T1000 (cell line): ENCODE data around the gene GNB1.
A peak's percentile ranks its signal among the peaks of the same experiment; 100 is the strongest.

ENCODE experiments used
- DNase-seq: peaks from one replicate; lab custom pipeline; 2025; ENCODE audit warnings: mixed read lengths; lab: John Stamatoyannopoulos, UW

Gene GNB1

DNA sequence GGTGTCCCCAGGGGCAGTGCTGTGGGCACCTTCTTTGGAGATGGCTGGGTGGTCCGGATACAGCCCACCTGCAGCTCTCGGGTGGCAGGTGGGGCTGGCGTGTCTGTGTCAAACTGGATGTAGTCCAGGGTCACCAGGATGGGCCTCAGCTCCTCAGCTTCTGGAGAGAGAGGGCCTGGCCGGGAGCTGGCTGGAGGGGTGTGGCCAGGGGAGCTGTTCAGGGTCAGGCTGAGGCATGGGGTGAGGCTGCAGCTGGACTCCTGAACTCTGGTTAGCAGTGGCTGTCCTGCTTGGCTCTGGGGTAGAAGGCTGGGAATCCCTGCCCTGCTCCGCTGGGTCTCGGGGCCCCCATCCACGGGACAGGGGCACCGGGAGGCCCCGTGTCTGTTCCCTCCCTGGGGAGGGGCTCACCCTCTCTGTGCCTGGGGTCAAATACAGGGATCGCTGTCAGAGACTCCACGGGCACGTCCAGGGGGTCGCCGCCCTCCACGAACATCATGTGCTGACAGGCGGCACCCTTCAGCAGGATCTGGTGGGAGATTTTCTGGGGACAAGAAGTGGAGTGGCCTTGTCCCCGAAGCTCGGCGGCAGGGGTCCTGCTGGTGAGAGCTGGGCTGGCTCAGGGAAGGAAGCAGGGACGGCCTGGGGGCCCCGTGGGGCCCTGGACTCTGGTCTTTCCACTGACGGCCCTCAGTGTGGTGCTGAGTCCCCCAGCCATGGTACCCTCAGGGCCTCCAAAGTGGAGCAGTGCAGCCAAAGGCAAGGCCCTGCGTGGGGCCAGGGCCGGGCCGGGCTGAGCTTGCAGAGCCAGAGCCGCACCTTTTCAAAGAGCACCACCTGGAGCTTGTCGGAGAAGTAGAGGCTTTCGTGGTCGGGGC, 32.3 kb upstream of the GNB1 start:
- no peak for DNase-seq

DNA sequence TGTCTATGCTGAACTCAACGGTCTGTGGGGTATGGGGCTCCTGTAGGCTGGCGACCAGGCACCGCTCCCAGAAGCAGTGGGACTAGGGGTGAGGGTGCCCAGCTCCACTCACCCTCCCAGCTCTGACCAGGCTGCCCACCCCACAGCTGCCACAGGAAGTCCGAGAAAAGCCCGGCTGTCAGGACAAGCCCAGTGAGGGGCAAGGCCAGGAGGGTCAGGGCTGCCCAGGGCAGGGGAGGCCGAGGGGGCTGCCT, 31.7 kb upstream of the GNB1 start:
- DNase-seq, result no peak

DNA sequence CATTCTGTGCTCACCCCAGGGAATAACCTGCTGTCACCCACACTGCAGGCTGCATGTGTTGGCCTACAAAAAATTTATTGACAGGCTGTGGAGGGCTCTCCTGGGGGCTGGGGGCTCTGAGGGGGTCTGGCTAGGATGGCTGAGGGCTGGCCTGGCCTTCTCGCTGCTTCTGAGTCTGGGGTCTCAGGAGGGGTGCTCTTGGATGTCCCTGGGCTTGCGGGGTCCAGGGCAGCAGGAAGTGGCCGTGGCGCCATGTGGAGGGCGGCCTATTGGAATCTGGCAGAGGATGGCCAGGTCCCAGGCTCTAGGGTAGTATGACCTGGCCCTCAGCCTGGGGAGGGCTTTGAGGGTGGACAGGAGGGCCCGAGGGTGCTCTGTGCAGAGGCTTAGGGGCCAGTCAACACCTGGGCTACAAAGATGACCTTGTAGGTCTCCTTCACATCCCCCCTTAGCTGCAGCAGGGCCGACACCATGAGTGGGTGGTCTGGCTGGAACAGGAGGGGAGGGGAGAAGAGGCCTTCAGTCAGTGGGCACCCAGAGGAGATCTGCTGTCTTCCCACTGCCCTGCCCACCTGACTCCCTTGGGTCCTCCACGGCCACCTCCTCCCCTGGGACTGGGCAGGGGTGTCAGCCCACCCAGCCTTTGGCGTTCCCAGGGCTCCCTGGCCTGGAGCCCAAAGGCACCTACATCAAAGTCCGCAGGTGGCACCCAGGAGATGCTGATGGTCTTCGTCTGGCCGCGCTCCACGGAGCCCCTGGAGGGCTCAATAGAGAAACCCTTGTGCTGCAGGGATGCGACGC, 31.2 kb upstream of the GNB1 start:
- DNase-seq, result no peak

DNA sequence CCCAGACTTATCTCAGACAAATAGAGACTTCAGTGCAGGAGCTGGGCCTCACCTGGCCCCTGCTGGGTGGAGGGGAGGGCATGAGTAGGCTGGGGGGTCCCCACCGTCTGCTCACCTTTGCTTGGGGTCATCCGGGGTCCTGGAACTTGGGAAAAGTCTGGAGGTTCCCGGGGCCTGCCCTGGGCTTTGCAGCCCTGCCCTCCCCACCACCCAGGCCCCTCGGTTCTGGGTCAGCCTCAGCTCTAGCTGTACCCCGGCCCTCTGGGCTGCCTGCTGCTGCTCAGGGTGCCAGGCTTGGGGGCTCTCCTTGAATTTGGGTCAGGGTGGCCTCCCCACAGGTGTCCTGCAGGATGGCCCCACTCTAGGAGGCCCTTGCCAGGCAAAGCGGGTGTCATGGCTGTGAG, 30.6 kb upstream of the GNB1 start:
- no peak for DNase-seq

DNA sequence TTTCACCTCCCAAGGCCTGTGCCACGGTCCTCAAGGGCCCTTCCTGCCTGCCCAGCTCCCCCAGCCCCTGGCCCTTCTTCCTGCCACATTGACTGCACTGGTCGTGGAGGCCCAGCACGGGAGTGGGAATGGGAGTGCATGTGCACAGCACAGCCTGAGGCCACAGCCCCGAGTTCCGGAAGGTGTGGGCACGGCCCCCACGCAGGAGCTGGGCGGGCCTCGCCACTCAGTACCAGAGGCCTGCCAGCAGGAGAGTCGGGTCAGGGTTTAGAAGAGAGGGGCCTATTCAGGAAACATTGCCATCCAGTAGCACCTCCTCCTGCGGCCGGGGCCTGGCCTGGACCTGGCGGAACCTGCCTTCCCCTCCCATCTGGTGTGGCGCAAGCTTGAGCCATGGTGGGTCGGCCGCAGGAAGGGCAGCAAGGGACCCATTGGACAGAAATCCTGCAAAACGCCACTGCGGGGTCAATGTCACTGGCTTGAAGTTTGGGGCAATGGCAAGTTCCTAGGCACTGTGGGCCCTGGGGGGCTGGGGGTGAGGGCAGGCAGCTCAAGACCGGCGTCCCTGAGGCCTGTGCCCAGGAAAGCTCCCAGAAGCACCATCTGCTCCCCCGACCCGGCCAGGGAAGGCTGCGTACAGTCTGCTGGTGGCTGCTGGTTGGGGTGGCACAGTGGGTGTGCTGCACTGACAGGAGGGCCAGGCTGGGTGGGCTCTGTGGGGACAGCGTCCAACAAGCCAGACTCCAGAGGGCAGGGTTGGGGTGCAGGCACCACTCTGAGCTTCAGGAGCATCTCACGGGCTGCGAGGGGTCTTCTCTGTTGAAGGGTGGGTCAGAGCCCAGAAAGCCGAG, 29.9 kb upstream of the GNB1 start:
- DNase-seq, result no peak

DNA sequence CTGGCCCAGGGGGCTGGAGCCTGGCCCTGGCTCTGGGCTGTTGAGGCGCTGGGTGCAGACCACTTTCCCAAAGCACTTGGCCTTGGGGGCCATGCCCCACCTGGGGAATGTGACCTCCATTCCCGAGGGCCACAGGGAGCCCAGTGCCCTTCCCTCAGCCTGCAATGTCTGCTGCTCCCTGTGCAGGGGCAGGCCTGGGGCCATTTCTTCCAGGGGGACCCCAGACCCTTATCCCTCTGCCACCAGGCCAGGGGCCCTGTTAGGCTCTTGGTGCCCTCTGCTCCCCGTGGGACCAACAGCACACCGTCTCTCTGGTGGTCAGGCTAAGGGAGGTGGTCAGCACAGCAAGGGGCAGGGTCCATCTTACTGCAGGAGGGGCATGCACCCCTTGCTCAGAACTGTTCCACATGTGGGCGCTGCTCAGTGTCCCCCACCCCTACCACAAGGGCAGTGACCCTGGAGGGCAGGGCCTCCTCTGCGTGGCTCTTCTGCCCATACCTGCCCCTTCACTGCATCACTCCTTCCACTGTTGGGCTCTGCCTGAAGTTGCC, 29.2 kb upstream of the GNB1 start:
- DNase-seq, result no peak

DNA sequence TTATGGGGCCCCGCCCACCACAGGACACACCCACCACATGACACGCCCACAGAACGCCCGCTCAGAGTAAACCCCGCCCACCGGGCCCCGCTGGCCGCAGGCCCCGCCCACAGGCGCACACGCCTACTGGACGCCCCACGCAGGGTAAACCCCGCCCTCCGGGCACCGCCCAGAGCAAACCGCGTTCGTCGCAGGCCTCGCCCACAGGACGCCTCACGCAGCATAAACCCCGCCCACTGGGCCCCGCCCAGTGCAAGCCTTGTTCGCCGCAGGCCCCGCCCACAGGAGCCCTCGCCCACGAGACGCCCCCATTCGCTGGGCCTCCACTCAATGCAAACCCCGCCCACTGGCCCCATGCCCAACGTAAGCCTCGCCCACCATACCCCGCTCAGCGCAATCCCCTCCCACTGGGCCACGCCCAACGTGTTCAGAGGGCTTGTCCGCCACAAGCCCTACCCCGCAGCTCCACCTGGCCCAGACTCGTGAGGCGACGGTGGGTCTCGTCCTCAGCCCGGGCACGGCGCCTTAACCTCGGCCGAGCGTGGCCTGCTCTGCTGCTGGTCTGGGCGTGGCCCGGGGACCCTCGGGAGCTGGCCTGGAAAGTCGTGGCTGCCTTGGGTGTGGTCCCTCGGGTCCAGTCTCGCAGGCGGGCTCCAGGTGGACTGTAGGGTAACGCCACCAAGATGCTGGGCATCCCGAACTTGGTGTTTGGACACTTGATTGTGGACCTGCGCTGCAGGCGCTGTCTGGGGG, 28.6 kb upstream of the GNB1 start:
- peak; percentile 98 for DNase-seq

DNA sequence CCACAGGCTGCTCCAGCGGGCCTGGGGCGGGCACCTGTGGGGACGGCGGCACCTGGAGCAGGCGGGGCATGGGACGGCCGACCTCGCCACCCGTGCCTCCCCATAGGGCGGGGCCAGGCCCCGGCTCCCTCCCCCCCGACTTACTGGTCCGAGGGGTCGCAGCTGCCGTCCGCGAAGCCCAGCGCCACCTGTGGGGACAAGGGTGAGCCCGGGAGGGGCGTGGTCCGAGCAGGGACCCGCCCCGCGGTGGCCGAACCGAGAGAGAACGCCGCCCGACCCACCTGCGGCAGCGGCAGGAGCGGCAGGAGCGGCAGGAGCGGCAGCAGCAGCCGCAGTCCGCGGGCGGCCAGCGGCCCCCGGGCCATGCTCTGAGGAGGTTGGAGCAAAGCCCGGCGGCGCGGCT, 28.0 kb upstream of the GNB1 start, which contains the start of gene TMEM52:
TSS of gene TMEM52 (minus strand) at position 379 of the 403 bp plus-strand sequence. CDS start at position 365, 14 bp downstream.
- no peak for DNase-seq

DNA sequence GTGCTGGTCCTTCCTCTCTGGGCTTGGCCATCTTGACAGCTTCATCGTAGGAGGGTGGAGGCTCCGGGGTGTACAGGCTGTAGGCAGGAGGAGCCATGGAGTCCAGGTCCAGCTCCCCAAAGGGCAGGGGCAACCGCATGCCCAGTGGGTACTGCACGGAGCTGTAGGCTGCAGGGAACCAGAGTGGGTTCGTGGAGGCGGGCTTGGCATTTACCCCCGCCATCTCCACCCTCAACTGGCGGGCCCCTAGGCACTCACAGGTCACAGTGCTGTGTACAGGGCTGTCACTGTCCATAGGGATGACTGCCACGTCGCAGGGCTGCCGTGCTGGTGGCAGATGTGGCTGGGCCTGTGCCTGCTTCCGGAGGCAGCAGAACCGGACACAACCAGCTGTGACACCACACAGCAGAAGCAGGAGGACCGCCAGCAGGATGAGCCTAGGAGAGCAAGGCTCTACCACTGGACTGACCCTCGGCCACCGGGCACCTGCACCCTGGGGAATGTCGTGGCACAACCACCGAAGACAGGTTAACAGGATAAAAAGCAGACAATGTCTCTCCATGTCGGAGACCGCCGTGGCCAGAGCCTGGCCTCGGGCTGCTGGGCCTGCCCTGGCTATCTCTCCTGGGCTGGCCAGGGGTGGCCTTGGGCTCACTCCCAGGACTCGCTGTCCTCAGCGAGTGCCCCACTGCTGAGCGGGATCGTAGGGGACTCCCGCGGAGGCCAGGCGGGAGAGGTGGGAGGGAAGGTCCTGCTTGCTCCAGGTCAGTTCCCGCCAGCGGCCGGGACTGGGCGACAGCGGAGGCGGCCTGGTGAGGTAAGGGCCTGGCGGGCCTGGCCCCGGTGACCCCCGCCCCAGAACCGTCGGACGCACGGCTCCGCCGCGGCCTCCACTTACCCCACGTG, 27.4 kb upstream of the GNB1 start:
- no peak for DNase-seq

DNA sequence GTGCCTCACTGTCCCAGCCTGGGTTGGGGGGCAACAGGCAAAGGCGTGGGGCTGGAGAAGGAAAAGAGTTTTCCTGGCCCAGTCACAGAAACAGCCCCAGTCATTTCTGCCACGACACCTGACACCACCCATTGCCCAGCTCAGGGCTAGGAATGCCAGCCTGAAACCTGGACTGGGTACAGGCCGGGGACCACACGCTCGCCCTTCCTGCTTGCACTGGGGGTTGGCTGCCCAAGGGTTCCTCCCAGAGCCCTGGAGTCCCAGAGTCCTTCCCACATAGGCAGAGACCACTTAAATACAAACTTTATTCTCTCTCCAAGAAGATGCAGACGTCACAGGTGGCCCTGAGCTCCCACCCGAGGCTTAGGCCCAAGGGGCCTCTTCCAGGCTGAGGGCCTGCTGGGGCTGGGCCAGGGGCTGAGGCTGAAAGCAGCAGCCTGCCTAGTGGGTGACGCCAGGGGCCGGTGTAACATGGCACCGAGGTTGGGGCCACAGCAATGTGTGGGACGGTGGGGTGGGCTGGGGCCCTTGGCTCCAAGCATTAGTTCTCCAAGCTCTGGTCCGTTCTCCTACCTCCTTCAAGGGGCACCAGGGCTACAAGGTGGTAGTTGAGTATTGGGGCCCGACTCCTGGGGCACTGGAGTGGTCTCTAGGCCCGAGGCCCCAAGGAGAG, 26.6 kb upstream of the GNB1 start:
- no peak for DNase-seq

DNA sequence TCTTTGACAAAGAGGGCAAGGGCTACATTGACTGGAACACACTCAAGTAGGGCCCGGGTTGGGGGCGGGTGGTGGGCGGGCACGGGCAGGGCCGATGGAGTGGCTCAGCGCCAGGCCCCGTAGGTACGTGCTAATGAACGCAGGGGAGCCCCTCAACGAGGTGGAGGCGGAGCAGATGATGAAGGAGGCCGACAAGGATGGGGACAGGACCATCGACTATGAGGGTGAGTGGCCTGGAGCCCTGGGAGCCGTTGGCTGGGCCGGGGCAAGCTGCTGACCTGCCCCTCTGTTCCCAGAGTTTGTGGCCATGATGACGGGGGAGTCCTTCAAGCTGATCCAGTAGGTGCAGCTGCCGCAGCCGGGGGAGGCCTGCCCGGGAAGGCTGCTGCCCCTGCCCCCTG, 26.0 kb upstream of the GNB1 start:
- no peak for DNase-seq

DNA sequence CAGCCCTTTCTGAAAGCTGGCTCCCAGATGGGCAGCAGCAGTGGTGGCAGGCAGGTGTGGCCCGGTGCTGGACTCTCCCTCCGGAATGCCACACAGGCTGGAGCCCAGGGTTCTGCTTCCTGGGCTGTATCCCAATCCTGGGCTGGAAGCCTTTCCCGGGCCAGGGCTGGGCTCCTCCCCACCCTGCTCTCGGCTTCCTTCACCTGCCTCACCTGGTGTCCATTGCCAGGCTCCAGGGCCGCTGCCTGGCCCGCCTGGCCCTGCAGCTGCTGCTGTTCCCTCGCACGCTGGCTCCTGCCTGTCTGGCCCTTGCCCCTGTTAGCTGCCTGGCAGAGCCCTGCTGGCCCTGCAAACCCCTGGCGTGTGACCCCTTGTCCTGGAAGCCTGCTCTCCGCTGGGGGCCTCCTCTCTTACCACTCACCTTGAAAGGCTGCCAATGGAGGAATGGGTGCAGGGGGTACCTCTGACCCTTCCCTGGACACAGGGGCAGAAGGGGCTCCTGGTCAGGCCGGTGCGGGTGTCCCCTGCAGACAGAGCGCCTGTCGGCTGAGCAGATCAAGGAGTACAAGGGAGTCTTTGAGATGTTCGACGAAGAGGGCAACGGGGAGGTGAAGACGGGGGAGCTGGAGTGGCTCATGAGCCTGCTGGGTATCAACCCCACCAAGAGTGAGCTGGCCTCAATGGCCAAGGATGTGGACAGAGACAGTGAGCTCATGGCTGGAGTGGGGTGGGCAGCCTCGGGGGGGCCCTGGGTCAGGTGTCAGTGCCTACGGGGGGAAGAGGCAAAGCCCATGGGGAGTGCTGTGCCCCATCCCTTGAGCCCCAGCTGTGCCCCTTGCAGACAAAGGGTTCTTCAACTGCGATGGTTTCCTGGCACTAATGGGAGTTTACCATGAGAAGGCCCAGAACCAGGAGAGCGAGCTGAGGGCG, 25.3 kb upstream of the GNB1 start:
- DNase-seq, result no peak

DNA sequence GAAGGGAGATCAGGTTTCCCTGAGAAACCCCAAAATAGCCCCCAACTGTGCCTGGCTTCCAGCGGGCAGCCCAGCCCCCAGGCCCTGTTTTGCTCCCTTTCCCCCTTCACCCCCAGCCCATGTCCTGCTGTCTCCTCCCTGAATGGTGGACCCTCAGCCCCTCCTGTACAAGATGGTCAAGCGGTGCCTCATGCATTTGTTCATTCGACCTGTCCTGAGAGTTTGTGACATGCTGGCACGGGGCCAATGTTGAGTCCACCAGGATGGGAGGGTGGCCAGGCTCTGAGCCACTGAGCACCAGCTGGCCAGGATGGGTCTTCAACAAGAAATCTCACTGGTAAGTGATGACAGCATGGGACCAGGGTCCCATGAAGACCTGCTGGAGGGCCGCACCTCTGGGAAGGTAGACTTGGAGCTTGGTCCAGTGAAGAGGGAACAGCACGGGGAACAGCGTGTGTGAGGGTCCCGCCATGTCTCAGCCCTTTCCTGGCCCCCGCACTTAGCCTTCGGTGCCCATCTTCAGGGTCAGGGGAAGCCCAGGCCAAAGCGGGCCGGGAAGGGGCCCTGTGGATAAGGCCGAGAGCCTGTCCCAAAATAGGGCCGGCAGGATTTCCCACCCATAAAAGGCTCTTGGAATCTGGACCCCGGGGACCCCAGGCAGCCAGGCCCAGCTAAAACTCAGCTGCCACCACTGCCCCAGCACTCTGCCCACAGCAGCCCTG, 24.2 kb upstream of the GNB1 start, which contains the start of gene CALML6:
TSS of gene CALML6 (plus strand) at position 290 of the 722 bp plus-strand sequence. CDS start at position 311, 21 bp downstream.
- DNase-seq, result no peak

DNA sequence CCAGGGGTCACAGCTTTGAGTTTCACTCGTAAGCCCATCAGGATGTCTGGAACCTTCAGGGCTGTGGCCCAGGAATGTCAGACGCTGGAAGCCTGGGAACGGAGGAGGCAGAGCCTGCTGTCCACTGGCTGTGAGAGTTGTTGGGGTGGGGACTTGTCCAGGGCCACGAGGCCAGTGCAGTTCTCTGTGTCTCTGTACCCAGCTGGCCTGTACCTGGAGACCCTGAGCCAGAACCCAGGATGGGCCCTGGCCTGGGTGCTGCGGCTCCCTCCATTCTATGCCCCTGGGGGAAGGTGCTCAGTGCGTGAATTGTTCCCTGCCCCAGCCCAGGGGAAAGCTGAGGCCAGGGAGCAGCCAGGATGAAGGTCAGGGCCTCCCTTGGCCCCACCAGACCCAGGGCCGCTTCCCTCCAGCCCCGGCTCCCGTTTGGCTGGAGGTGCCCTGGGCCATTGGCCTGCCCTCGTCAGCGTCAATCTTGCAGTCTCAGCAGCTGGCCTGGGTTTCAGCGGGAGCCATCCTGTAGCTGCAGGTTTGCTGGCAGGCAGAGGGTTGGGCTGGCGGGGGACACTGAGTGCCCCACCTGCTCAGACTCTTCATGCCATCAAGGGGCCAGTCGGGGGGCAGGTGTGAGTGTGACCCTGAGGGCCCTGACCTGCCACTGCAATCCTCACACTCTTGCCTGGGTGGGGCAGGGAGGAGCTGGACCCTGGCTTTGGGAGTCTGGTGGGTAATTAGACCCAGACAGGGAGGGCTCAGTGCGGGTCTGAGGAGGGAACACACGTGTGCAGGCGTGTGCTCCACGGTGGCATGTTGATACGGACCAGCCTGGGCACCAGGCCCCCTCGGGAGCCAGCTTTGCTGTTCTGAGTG, 23.4 kb upstream of the GNB1 start:
- DNase-seq, result no peak

DNA sequence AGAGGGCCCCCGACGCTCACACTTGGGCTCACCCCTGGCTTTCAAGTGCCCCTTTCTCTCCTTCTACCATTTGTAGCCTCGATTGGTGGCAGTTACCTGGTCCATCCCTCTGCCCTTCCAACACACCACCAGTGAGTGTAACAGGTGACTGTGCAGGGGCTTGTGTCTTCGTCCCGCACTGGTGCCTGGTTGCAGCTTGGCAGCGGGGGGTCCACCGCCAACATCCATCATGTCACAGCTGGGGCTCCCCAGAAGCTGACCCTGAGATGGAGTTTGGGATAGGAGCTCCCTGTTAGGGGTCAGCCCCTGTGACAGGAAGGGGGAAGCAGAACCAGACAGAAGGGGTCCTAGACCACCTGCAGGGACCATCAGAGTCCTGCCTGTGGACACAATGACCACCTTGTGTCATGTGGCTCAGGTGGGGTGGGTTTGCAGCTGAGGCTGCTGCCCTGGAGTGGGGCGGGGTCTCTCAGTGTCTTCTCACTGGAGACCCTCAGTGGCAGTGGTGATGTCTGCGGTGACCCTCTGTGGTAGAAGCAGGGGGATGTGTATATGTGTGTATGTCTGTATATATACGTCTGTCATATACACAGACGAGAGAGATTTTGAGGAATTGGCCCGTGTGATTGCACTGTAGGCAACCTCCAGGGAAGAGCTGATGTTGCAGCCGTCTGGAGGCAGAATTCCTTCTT, 20.6 kb upstream of the GNB1 start:
- DNase-seq, result no peak

DNA sequence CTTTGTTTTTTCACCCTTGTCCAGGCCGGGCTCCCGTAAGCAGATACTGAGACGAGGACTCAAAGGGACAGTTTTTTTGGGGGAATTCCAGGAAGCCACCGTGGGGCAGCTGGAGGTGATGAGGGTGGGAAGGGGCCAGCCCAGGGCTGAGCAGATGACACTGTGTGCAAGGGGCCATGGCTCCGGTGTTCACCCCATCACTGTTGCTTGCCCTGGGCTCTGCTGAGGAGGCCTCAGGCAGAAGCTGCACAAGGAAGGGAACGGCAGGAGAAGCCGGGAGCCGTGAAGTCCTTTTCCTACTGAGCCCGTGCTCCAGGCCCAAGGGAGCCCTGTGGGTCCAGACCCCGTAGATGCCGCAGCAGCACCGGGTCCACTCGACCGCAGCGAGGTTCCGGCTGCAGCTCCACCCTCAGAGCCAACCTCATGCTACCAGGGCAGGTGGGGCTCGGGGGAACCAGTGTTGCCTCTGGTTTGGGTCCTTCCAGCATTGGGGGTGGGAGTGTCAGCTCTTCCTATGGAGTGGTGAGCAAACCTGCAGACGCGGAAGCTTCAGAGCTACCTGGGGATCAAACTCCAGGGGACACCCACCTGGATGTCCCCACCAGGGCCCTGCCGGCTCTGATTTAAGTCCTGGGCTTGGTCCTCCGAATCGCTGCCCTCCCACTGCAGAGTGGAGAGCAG, 19.9 kb upstream of the GNB1 start:
- no peak for DNase-seq
